ENCODE data around the gene TCF7L2. TPM values are rescaled to one million over a fixed set of nuclear protein-coding genes. Genes with fewer than 3 reads are reported as not detected.

TCF7L2 gene
- total and polyA plus RNA-seq, 9 of the 15 experiments (the other 6 are each of a cell fraction or from before 2014, with no cell fraction given), result 0.32 to 2.8 (median 0.92) TPM

- no peak for FAIRE-seq
- no peaks in the 10 kb centered on the region for H3K79me2 ChIP-seq (ENCODE audit: control insufficient read depth, insufficient read depth, low read length)
- H3K9ac ChIP-seq (ENCODE audit: insufficient read depth in 1 of 2, low read depth in 2 of 2, low read length in 2 of 2), result no peak overlapping the region
- ATAC-seq, result no peak
- no peak overlapping the region for H3K4me3 ChIP-seq
- H3K27ac ChIP-seq (ENCODE audit: extremely low read depth, low read depth, low read length), result no peak overlapping the region
- ChIA-PET CTCF (ENCODE audit: low intra/inter-chr PET ratio) (no interaction called here), POLR2A (no interaction called here)
- H4K20me1 ChIP-seq (replicated peaks; ENCODE audit: control insufficient read depth, insufficient read depth, low read length), result no peaks in the 10 kb centered on the region
- intact Hi-C loops (cut with micrococcal nuclease), result no loop called here
- H3K9me3 ChIP-seq (replicated peaks; ENCODE audit: control insufficient read depth, insufficient read depth, low read depth, low read length), result no peaks in the 10 kb centered on the region
- no peak overlapping the region for H2AFZ ChIP-seq (ENCODE audit: low read depth, low read length)
- no peaks in the 10 kb centered on the region for H3K9me1 ChIP-seq (ENCODE audit: control insufficient read depth, insufficient read depth, low read length)
- no peak for DNase-seq (ENCODE audit: extremely low read depth in 1 of 4, low spot score in 3 of 4)
- H3K27me3 ChIP-seq (ENCODE audit: control insufficient read depth in 2 of 2, insufficient read depth in 2 of 2, low read length in 2 of 2), result no peaks in the 10 kb centered on the region; a peak in 1 of 5 replicates
- 25% methylated on average over 11 of the region's 12 CpGs for WGBS (ENCODE audit: insufficient coverage, low coverage, missing lambda C conversion rate)
- BruUV-seq (replicated peaks), result no TSS peak
- no peaks in the 10 kb centered on the region for H3K4me1 ChIP-seq (replicated peaks in 1 of 2; ENCODE audit: control insufficient read depth in 2 of 2, insufficient read depth in 2 of 2, low read length in 2 of 2)
- no peak overlapping the region for H3K4me2 ChIP-seq (ENCODE audit: insufficient read depth, low read length)
- no peaks in the 10 kb centered on the region for H3K36me3 ChIP-seq (ENCODE audit: control insufficient read depth, insufficient read depth, low read length)
- TF ChIP-seq MBD2 (IDR thresholded peaks at IDR 0.05; ENCODE audit: borderline replicate concordance, low read depth) (no peak), CBX8 (IDR thresholded peaks at IDR 0.05; ENCODE audit: borderline replicate concordance, extremely low read depth, low read depth, low read length, poor library complexity, severe bottlenecking) (no peak), ZNF561 (CRISPR knock-in tag; conservative IDR thresholded peaks at IDR 0.05) (no peak), MGA (IDR thresholded peaks at IDR 0.05) (no peak), ELF4 (CRISPR knock-in tag; IDR thresholded peaks at IDR 0.05) (no peak), PTTG1 (tag; IDR thresholded peaks at IDR 0.05; ENCODE audit: low read depth) (no peak), JUND (IDR thresholded peaks at IDR 0.05; ENCODE audit: borderline replicate concordance, low read depth, low read length) (no peak), JUND (tag; IDR thresholded peaks at IDR 0.05; ENCODE audit: borderline replicate concordance, low read depth, low read length) (no peak), ARID1B (IDR thresholded peaks at IDR 0.05) (no peak), ZBED1 (IDR thresholded peaks at IDR 0.05) (no peak)
- TF ChIP-seq, protein P1, sequence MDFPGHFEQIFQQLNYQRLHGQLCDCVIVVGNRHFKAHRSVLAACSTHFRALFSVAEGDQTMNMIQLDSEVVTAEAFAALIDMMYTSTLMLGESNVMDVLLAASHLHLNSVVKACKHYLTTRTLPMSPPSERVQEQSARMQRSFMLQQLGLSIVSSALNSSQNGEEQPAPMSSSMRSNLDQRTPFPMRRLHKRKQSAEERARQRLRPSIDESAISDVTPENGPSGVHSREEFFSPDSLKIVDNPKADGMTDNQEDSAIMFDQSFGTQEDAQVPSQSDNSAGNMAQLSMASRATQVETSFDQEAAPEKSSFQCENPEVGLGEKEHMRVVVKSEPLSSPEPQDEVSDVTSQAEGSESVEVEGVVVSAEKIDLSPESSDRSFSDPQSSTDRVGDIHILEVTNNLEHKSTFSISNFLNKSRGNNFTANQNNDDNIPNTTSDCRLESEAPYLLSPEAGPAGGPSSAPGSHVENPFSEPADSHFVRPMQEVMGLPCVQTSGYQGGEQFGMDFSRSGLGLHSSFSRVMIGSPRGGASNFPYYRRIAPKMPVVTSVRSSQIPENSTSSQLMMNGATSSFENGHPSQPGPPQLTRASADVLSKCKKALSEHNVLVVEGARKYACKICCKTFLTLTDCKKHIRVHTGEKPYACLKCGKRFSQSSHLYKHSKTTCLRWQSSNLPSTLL (IDR thresholded peaks at IDR 0.05), result no peak
- in situ Hi-C loops (cut with MboI), result no loop called here
These were observed 88.1 kb downstream of the TCF7L2 start for GRCh38 chr10:113038183-113038582.
